Body of pancreas (tissue), 4 donors: Measurements from ENCODE around the gene PSD4.

Experiments used
- CTCF ChIP-seq, 7 experiments: fragments of 450-650 bp in 4 of 7; fragments of 200-600 bp in 3 of 7; sonication (generic) in 3 of 7; IDR thresholded peaks; one replicate each; pipeline ENCODE4 v1.5.1; 2016 to 2019; ENCODE audit warnings: antibody characterized with exemption in 7 of 7
- POLR2A ChIP-seq, 3 donors: fragments of 450-650 bp; IDR thresholded peaks; one replicate each; pipeline ENCODE4 v1.6.1; 2016; ENCODE audit warnings: antibody characterized with exemption in 3 of 3, mild to moderate bottlenecking in 2 of 3

- no peak for TF ChIP-seq CTCF (IDR thresholded peaks at IDR 0.05)
- TF ChIP-seq POLR2A (IDR thresholded peaks at IDR 0.05), result no peak
Observed at GRCh38 chr2:113242327-113242726, 68.6 kb downstream of the PSD4 start.
